Astrocyte (in vitro differentiated cells and primary cell): ENCODE data around the gene IL19. TPM values are rescaled to one million over a fixed set of nuclear protein-coding genes. Genes with fewer than 3 reads are reported as not detected.

Experiments used
- DNase-seq: peaks from one replicate; pipeline ENCODE4 v3.0.0-alpha.2; 2010; ENCODE audit warnings: low read depth
- FAIRE-seq: peaks from 2 replicates; lab custom pipeline; 2011; peaks lifted over from hg19 to GRCh38; lab: Jason Lieb, UNC
- H2AFZ ChIP-seq: 2 replicates; pipeline ENCODE4 v1.6.0; 2012; ENCODE audit warnings: low read depth, low read length, inconsistent platforms
- H3K27ac ChIP-seq: 2 replicates; pipeline ENCODE4 v1.5.1; 2011; ENCODE audit warnings: low read depth, low read length, inconsistent platforms
- H3K27me3 ChIP-seq: 2 replicates; pipeline ENCODE4 v1.6.0; 2011; ENCODE audit warnings: low read length, inconsistent platforms; ENCODE audit not compliant: insufficient read depth
- H3K36me3 ChIP-seq: 2 replicates; pipeline ENCODE4 v1.5.1; 2011; ENCODE audit warnings: low read length, inconsistent platforms; ENCODE audit not compliant: insufficient read depth
- H3K4me1 ChIP-seq: 2 replicates; pipeline ENCODE4 v1.5.1; 2011; ENCODE audit warnings: low read length, inconsistent platforms; ENCODE audit not compliant: insufficient read depth
- H3K4me2 ChIP-seq: 2 replicates; pipeline ENCODE4 v1.6.0; 2012; ENCODE audit warnings: low read length, inconsistent platforms
- H3K4me3 ChIP-seq: 2 replicates; pipeline ENCODE4 v1.5.1; 2011; ENCODE audit warnings: low read depth, mild to moderate bottlenecking, low read length, inconsistent platforms; ENCODE audit not compliant: insufficient read depth
- H3K79me2 ChIP-seq: 2 replicates; pipeline ENCODE4 v1.6.0; 2012; ENCODE audit warnings: mild to moderate bottlenecking, low read length, inconsistent platforms; ENCODE audit not compliant: insufficient read depth
- H3K9ac ChIP-seq: 2 replicates; pipeline ENCODE4 v1.6.0; 2012; ENCODE audit warnings: mild to moderate bottlenecking, low read length, inconsistent platforms
- H3K9me3 ChIP-seq: 2 replicates; pipeline ENCODE4 v1.5.1; 2012; ENCODE audit warnings: low read depth, mild to moderate bottlenecking, low read length, inconsistent platforms; ENCODE audit not compliant: insufficient read depth
- H4K20me1 ChIP-seq: 2 replicates; pipeline ENCODE4 v1.6.0; 2012; ENCODE audit warnings: low read length, inconsistent platforms; ENCODE audit not compliant: insufficient read depth
- H3K27ac Mint-ChIP-seq: one replicate; pipeline ENCODE4 v1.8.0; 2021; ENCODE audit warnings: mild to moderate bottlenecking, mixed read lengths; ENCODE audit not compliant: unreplicated experiment
- H3K27me3 Mint-ChIP-seq: one replicate; pipeline ENCODE4 v1.8.0; 2021; ENCODE audit warnings: low read depth, mixed read lengths; ENCODE audit not compliant: unreplicated experiment
- H3K36me3 Mint-ChIP-seq: one replicate; pipeline ENCODE4 v1.8.0; 2021; ENCODE audit warnings: low read depth, mixed read lengths; ENCODE audit not compliant: unreplicated experiment
- H3K4me1 Mint-ChIP-seq: one replicate; pipeline ENCODE4 v1.8.0; 2021; ENCODE audit warnings: low read depth, mixed read lengths; ENCODE audit not compliant: unreplicated experiment
- H3K4me3 Mint-ChIP-seq: one replicate; pipeline ENCODE4 v1.8.0; 2021; ENCODE audit warnings: mild to moderate bottlenecking, moderate library complexity, mixed read lengths; ENCODE audit not compliant: unreplicated experiment
- H3K9me3 Mint-ChIP-seq: one replicate; pipeline ENCODE4 v1.8.0; 2021; ENCODE audit warnings: mild to moderate bottlenecking, mixed read lengths; ENCODE audit not compliant: unreplicated experiment
- CTCF ChIP-seq: IDR thresholded peaks from 2 replicates; pipeline ENCODE4 v1.5.1; 2011; ENCODE audit warnings: low read depth, mild to moderate bottlenecking, inconsistent platforms, low read length, moderate library complexity; ENCODE audit not compliant: insufficient read depth
- EZH2 ChIP-seq: IDR thresholded peaks from 2 replicates; pipeline ENCODE4 v1.6.1; 2012; ENCODE audit warnings: mild to moderate bottlenecking, low read length, inconsistent platforms; ENCODE audit not compliant: insufficient read depth
- total RNA-seq: library from RNA; stranded (reverse); gene quantifications from 2 replicates; pipeline ENCODE4 v1.2.1, GENCODE V29; 2021

IL19 gene
- total RNA-seq, 1 donor from 2014 or later, result 0.23 TPM

- Mint-ChIP-seq H3K36me3 (peaks cover 2% of the 10 kb centered on the region), H3K4me1 (peaks cover 5% of the 10 kb centered on the region), H3K9me3 (peaks cover 7% of the 10 kb centered on the region), H3K4me3 (no peak overlapping the region), H3K27ac (no peak overlapping the region), H3K27me3 (peaks cover 20% of the 10 kb centered on the region)
- Histone ChIP-seq H3K4me3 (no peak overlapping the region), H3K9ac (no peak overlapping the region), H3K9me3 (no peaks in the 10 kb centered on the region), H3K27me3 (peaks cover 20% of the 10 kb centered on the region), H3K36me3 (no peaks in the 10 kb centered on the region), H2AFZ (no peak overlapping the region), H3K4me2 (no peak overlapping the region), H3K4me1 (no peaks in the 10 kb centered on the region), H3K79me2 (no peaks in the 10 kb centered on the region), H3K27ac (no peak overlapping the region), H4K20me1 (no peaks in the 10 kb centered on the region)
- no peak for TF ChIP-seq CTCF
- DNase-seq, result no peak
- FAIRE-seq, result no peak
These were observed 12.9 kb upstream of the IL19 start for GRCh38 chr1:206757524-206758266.

DNA sequence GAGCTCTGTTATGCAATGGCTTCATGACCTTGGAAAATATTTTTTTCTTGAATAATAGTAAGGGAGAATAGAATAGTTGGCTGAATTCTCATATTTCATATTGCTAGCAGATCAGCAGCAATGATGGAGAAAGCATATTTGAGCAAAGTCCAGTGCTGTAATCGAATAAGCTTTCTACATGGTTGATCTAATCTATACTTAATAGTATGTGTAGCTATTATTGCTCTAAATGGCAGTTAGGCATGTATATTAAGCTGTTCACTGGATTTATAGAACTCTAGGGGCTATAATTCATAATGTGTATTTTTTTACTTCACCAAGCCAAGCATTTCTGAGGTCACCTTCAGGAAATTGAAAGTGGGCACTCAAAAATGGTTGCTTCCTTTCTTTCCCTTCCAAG, 10.0 kb upstream of the IL19 start:
- no peaks in the 10 kb centered on the region for H4K20me1 ChIP-seq
- H3K27me3 Mint-ChIP-seq, result peaks cover 37% of the 10 kb centered on the region
- no peak for DNase-seq
- no peaks in the 10 kb centered on the region for H3K36me3 ChIP-seq
- H3K4me1 Mint-ChIP-seq, result peaks cover under 1% of the 10 kb centered on the region
- H3K27ac Mint-ChIP-seq, result no peak overlapping the region
- TF ChIP-seq EZH2 (no peak), CTCF (no peak)
- H3K79me2 ChIP-seq, result no peaks in the 10 kb centered on the region
- peaks cover 2% of the 10 kb centered on the region for H3K9me3 Mint-ChIP-seq
- peaks cover 25% of the 10 kb centered on the region for H3K27me3 ChIP-seq
- peaks cover 2% of the 10 kb centered on the region for H3K36me3 Mint-ChIP-seq
- H3K4me2 ChIP-seq, result no peak overlapping the region
- H3K9ac ChIP-seq, result no peak overlapping the region
- H3K4me1 ChIP-seq, result no peaks in the 10 kb centered on the region
- no peak for FAIRE-seq
- H3K4me3 Mint-ChIP-seq, result no peak overlapping the region
- H2AFZ ChIP-seq, result no peak overlapping the region
- no peak overlapping the region for H3K27ac ChIP-seq
- H3K4me3 ChIP-seq, result no peak overlapping the region
- no peaks in the 10 kb centered on the region for H3K9me3 ChIP-seq

- H3K27me3 ChIP-seq, result peaks cover 25% of the 10 kb centered on the region
- H2AFZ ChIP-seq, result no peak overlapping the region
- H3K9ac ChIP-seq, result no peak overlapping the region
These were observed 9.3 kb upstream of the IL19 start for GRCh38 chr1:206761159-206761768.

More at GRCh38 chr1:206761159-206761768, 9.3 kb upstream of the IL19 start:
- H3K4me1 ChIP-seq, result peaks cover 4% of the 10 kb centered on the region
- FAIRE-seq (no peak), DNase-seq (no peak)
- Mint-ChIP-seq H3K27me3 (peaks cover 37% of the 10 kb centered on the region), H3K4me1 (peaks cover 8% of the 10 kb centered on the region), H3K4me3 (no peak overlapping the region), H3K9me3 (peaks cover 2% of the 10 kb centered on the region), H3K36me3 (peaks cover 2% of the 10 kb centered on the region), H3K27ac (no peak overlapping the region)
- no peak overlapping the region for H3K4me2 ChIP-seq
- no peaks in the 10 kb centered on the region for H4K20me1 ChIP-seq
- H3K9me3 ChIP-seq, result no peaks in the 10 kb centered on the region
- no peak for TF ChIP-seq CTCF
- TF ChIP-seq EZH2, result no peak
- no peaks in the 10 kb centered on the region for H3K36me3 ChIP-seq
- H3K79me2 ChIP-seq, result no peaks in the 10 kb centered on the region
- no peak overlapping the region for H3K27ac ChIP-seq
- H3K4me3 ChIP-seq, result no peak overlapping the region
